ENCODE data around the gene ENPP3. TPM values are rescaled to one million over a fixed set of nuclear protein-coding genes. Genes with fewer than 3 reads are reported as not detected.

The ENPP3 gene
- total RNA-seq, 1 experiment from 2014 or later, result 0.15 TPM

DNA sequence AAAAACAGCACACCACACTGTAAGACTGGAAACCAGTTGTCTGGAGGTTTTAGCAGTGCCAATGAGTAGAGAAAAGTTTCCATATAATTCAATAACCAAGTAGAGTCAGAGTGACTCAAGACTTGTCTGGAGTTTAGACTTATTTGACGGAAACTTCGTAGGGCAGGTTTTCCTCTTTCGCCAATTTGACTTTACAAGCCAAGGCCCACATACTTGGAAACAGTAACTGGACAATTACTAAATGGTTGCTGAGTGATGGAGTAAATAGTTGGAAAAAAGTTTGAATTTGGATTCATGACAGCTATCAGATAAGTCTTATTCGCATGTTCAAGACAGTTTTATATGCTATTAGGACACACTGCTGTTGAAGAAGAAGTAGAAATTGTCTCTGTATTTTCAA is 121.8 kb downstream of the ENPP3 start:
- no peak overlapping the region for H2AFZ ChIP-seq (ENCODE audit: low read length)
- H4K8ac ChIP-seq (replicated peaks; ENCODE audit: insufficient read length, low read depth, low read length), result no peak overlapping the region
- no peaks in the 10 kb centered on the region for H3K23me2 ChIP-seq (ENCODE audit: insufficient read length, low read depth, low read length, poor library complexity, severe bottlenecking)
- H3K14ac ChIP-seq (ENCODE audit: insufficient read depth, low read length), result no peak overlapping the region
- H3T11ph ChIP-seq (ENCODE audit: low read length), result no peak overlapping the region
- H4K20me1 ChIP-seq (ENCODE audit: control insufficient read depth, insufficient read depth, insufficient read length), result no peaks in the 10 kb centered on the region
- no peak overlapping the region for H3K4ac ChIP-seq (ENCODE audit: low read depth, low read length)
- no peak overlapping the region for H2BK12ac ChIP-seq (ENCODE audit: insufficient read length, low read depth, low read length)
- no peaks in the 10 kb centered on the region for H3K27me3 ChIP-seq (ENCODE audit: insufficient read depth, low read length)
- no peak overlapping the region for H4K91ac ChIP-seq (ENCODE audit: insufficient read length, low read depth, low read length)
- Mint-ChIP-seq H3K4me1 (no peaks in the 10 kb centered on the region), H3K27ac (no peak overlapping the region), H3K9me3 (no peaks in the 10 kb centered on the region), H3K36me3 (ENCODE audit: insufficient read depth in 1 of 3, low read depth in 3 of 3) (no peaks in the 10 kb centered on the region), H3K4me3 (no peak overlapping the region), H3K27me3 (ENCODE audit: low read depth) (peaks cover 11% of the 10 kb centered on the region)
- no peak overlapping the region for H3K23ac ChIP-seq (ENCODE audit: insufficient read length, low read depth, low read length)
- DNase-seq, result no peak
- no peak for TF ChIP-seq CTCF (conservative IDR thresholded peaks at IDR 0.05)
- H2BK15ac ChIP-seq (ENCODE audit: low read depth, low read length), result no peak overlapping the region
- no peak overlapping the region for H2BK20ac ChIP-seq (ENCODE audit: low read depth, low read length, poor library complexity, severe bottlenecking)
- H2AK5ac ChIP-seq (ENCODE audit: insufficient read length, low read length), result no peak overlapping the region
- no peaks in the 10 kb centered on the region for H3K79me2 ChIP-seq (ENCODE audit: insufficient read depth, low read length)
- no peak overlapping the region for H3K27ac ChIP-seq (ENCODE audit: insufficient read length, low read depth, low read length)
- no peak overlapping the region for H4K5ac ChIP-seq (ENCODE audit: insufficient read length, low read depth, low read length)
- no CpG with 5 or more reads among the region's 4 CpGs for WGBS (ENCODE audit: extremely low coverage, insufficient read length, low lambda C conversion rate)
- H3K4me2 ChIP-seq (ENCODE audit: insufficient read depth, insufficient read length, low read length), result no peak overlapping the region
- no peak overlapping the region for H2BK5ac ChIP-seq (ENCODE audit: insufficient read length, low read length)
- H3K18ac ChIP-seq (ENCODE audit: insufficient read length, low read depth, low read length), result no peak overlapping the region
- no peak overlapping the region for H2BK120ac ChIP-seq (ENCODE audit: low read depth, low read length, poor library complexity, severe bottlenecking)
- H3K79me1 ChIP-seq (ENCODE audit: insufficient read depth, low read depth, low read length, poor library complexity, severe bottlenecking), result no peaks in the 10 kb centered on the region
- no peaks in the 10 kb centered on the region for H3K4me1 ChIP-seq (ENCODE audit: insufficient read depth, low read length)
- no peaks in the 10 kb centered on the region for H3K9me3 ChIP-seq (ENCODE audit: control insufficient read depth, low read depth, low read length)
- no peak overlapping the region for H3K56ac ChIP-seq (ENCODE audit: insufficient read length, low read depth, low read length)
- H3K9ac ChIP-seq (ENCODE audit: extremely low read depth, insufficient read length, low read length), result no peak overlapping the region

All from H9 (cell line).